AG09309 (cell line): ENCODE measurements around the gene GPR139.

Source experiments
- DNase-seq: peaks from one replicate; pipeline ENCODE4 v3.0.0-alpha.2; 2010; ENCODE audit warnings: low read depth
- H3K4me3 ChIP-seq: 2 replicates; pipeline ENCODE4 v1.5.1; 2011; ENCODE audit warnings: mild to moderate bottlenecking, low read depth, low read length, moderate library complexity; ENCODE audit not compliant: control insufficient read depth
- CTCF ChIP-seq: IDR thresholded peaks from 2 replicates; pipeline ENCODE4 v1.5.1; 2011; ENCODE audit warnings: mild to moderate bottlenecking, low read depth, low read length, inconsistent platforms; ENCODE audit not compliant: insufficient read depth, control insufficient read depth; ENCODE audit errors: missing control alignments

The GPR139 gene

GRCh38 chr16:20073203-20074098 is at the start of gene GPR139:
GPR139 (minus strand) TSS chr16:20073890; CDS start chr16:20073616, 274 bp downstream.
- no peak within 1 kb of the TSS for H3K4me3 ChIP-seq
- DNase-seq = no peak
- no peak for TF ChIP-seq CTCF

GRCh38 chr16:20122011-20122410 is 48.3 kb upstream of the GPR139 start:
- no peak overlapping the region for H3K4me3 ChIP-seq
- no peak for TF ChIP-seq CTCF
- no peak for DNase-seq

GRCh38 chr16:20114356-20114755 is 40.7 kb upstream of the GPR139 start:
- no peak for DNase-seq
- TF ChIP-seq CTCF = no peak
- H3K4me3 ChIP-seq = no peak overlapping the region

DNA sequence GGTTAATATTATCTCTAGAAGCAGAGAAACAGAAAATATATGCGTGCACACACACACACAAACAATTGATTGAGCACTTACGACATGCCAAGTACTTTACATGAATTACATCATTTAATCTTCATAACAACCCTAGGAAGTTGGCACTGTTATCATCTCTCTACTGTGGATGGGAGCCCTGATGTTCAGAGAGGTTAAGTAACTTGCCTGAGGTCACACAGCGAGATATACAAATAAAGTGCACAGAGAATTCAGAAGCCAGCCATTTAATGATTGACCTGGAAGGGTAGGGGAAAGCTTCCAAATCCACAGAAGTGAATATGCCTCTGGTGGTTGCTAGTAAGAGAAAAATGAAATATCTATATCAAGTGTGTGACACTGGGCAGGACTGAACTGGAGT is 37.5 kb upstream of the GPR139 start:
- TF ChIP-seq CTCF = no peak
- DNase-seq = no peak
- H3K4me3 ChIP-seq = no peak overlapping the region

GRCh38 chr16:20107083-20107482 is 33.4 kb upstream of the GPR139 start:
- no peak for DNase-seq
- no peak overlapping the region for H3K4me3 ChIP-seq
- TF ChIP-seq CTCF = no peak

DNA sequence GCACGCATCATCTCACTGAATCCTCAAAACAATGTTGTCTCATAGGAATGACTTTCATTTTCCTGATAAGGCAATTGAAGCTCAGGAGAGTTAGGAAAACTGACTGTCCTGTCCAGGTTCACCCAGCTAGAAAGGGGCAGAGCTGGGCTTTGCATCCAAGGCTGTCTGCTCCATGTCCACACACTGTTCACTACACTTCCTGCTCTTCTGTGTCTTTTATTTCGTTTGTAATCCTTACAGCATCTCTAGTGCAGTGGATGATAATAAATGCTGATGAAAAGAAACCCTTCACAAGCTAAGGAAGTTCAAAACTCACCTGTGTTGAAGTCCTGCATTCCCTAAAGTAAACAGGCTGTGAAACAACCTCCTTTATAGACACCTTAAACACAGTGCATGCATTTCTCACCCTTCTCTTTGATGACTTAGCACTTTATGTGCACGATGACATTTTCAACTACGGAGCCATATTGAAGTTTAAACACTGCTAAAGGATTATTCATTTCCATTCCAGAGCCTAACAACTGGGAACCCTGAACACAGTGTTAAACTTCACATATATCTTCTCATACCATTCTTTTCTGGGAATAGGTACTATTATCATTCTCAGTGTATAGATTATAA is 31.0 kb upstream of the GPR139 start:
- H3K4me3 ChIP-seq = no peak overlapping the region
- TF ChIP-seq CTCF = no peak
- DNase-seq = no peak

DNA sequence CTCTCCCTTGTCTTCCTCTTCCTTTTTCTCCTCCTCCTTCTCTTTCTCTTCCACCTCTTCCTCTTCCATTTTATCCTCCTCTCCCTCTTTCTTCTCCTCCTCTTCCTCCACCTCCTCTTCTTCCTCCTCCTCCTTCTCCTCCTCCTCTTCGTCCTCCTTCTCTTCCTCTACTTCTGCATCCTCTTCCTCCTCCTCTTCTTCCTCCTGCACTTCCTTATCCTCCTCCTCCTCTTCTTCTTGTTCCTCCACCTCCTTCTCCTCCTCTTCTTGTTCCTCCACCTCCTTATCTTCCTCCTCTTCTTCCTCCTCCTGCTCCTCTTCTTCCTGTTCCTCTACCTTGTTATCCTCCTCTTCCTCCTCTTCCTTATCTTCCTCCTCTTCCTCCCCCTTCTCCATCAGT is 28.8 kb upstream of the GPR139 start:
- H3K4me3 ChIP-seq = no peak overlapping the region
- DNase-seq = no peak
- TF ChIP-seq CTCF = no peak
